HG03432 (cell line): ENCODE data around the gene ATP1A2.

Experiments
- ATAC-seq: cut with Tn5 transposase; IDR thresholded peaks from one replicate; pipeline ENCODE4 v1.9.1; 2021; ENCODE audit warnings: mild to moderate bottlenecking, moderate library complexity; ENCODE audit not compliant: unreplicated experiment

Gene ATP1A2

DNA sequence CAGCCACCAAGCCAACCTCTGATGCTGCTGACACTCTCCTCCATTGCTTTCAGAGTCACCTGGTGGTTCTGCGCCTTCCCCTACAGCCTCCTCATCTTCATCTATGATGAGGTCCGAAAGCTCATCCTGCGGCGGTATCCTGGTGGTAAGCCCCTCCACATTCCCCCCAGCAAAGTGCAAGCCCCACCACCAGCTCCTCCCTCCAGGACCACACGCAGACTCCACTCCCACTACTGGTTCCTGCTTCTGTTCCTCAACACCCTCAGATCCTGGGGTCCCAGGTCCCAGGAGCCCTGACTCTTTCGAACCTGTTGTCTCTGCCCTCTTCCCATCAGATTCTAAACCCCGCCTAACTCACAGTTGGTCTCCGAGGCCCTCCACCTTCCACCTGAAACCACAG is 24.3 kb downstream of the ATP1A2 start:
- ATAC-seq: no peak

DNA sequence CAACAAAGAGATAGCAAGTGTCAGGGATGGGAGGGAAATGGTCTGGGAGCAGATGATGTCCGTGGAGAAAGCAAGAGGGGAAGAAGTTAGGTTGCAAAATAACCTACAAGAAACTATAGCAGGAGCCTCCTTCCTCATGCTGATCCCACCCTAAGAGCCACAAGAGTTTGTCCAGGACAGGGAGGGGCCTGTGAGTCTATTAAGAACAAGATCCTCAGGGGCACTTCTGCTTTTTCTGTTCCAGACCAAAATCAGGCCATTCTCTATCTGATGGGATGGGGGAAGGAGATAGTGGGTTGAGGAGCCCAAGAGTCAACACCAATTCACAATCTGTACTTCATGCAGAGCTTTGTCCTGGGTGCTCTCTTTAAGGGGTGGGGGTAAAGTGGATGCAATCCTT is 28.1 kb downstream of the ATP1A2 start:
- no peak for ATAC-seq

DNA sequence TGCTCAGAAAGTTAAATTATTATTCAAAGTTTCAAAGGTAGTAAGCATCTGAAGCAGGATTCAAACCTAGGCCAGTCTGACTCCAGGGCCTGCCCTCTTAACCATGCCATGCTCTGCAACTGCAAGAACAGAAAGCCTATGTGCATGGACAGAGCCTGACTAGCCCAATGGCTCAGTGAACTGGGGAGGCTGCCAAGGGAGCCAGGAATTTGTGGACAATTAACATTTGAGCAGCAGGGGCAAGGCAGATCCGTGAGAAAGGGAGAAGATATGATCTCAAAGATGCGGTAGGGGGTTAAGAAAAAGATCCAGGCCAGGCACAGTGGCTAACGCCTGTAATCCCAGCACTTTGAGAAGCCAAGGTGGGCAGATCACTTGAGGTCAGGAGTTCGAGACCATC is 29.4 kb downstream of the ATP1A2 start:
- ATAC-seq: no peak

DNA sequence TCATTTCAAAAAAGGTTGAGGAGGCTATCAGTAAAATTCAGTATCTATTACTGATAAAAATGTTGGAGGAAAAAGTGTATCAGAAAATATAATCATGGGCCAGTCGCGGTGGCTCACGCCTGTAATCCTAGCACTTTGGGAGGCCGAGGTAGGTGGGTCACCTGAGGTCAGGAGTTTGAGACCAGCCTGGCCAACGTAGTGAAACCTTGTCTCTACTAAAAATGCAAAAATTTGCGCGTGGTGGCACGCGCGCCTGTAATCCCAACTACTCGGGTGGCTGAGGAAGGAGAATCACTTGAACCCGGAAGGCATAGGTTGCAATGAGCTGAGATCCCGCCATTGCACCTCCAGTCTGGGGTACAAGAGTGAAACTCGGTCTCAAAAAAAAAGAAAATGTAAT is 30.5 kb downstream of the ATP1A2 start:
- ATAC-seq: no peak

DNA sequence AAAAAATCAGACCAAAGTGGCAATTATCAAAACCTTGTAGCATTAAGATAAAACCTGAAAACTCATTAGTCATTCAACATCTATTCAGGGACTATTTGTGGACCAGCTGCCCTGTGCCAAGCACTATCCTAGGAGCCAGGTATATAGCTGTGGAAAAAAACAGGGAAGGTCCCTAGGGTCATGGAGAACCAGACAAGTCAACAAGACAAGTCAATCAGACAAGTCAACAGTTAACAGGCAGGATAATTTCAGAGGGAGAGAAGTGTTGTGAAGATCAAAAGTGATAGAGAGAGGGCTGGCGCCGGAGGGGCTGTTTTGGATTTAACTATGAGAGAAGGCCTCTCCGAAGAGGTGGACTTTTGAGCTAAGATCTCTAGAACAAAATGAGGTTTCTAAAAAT is 32.6 kb downstream of the ATP1A2 start:
- ATAC-seq: no peak

DNA sequence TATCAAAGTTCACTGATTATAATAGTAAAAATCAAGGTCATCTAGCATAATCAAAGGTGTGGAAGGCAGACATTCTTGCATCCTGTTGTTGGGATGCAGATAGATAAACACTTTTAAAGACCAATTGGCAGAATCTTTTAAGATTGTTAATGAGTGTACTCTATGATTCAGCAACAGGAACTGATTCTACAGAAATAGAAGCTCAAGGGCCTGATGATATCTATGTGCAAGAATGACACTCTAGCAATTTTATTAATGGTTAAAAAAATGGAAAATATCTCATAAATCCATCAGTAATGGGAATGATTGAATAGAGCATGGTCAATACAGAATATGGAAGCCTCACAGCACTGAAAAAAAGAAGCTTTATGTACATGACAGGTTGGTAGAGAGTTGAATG is 33.7 kb downstream of the ATP1A2 start:
- no peak for ATAC-seq

DNA sequence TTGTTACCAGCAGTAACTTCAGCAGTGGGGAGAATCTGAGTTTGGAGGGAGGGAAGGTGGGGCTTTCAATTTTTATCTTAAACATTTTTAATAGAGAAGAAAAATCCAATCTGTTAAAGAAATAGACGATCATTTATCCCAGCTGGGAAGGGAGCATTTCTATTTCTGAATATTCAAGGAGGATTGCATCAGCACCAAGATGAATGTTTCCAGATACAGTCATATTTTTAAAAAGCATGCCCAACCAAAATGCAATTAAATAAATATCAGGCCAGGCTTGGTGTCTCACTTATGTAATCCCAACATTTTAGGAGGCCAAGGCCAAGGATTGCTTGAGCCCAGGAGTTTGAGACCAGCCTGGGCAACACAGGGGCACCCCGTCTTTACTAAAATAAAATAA is 34.2 kb downstream of the ATP1A2 start:
- ATAC-seq: no peak

GRCh38 chr1:160151303-160151702 is 35.7 kb downstream of the ATP1A2 start, which contains the start of gene ATP1A4:
Gene ATP1A4, plus strand, starts transcription at chr1:160151603. Its CDS starts 438 bp downstream, at chr1:160152041.
- no peak for ATAC-seq

DNA sequence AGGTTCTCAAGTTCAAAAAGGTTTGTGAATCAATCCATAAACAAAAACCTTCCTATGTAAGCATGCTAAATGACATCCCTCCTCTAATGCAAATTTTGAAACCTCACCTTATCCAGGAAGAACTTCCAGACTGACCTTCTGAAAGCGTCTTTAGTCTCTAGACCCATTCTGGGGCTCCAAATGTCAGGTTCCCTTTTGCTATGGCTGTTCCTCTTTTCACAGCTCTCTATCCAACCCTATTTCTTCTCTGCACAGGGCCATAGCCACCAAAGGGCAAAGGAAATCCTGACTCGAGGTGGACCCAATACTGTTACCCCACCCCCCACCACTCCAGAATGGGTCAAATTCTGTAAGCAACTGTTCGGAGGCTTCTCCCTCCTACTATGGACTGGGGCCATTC is 39.2 kb downstream of the ATP1A2 start:
- ATAC-seq: no peak

- ATAC-seq: no peak
These were observed 40.8 kb downstream of the ATP1A2 start for GRCh38 chr1:160156361-160156760.

- no peak for ATAC-seq
These were observed 41.6 kb downstream of the ATP1A2 start for GRCh38 chr1:160157174-160157573.

DNA sequence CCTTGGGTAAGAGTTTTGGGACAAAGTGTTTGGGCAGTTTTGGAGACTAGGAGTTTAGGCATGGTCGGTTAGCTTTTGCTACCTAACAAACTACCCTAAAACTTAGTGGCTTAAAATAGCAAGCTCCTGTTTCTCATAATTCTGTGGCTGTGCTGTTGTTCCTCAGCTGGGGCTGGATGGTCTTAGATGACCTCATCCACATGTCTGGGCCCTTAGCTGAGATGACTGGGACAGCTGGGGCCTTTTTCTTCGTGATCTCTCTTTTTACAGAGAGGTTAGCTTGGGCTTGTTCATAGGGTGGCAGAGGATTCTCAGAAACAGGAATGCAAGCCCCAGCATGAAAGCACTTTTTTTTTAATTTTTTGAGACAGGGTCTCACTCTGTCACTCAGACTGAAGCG is 42.5 kb downstream of the ATP1A2 start:
- no peak for ATAC-seq

DNA sequence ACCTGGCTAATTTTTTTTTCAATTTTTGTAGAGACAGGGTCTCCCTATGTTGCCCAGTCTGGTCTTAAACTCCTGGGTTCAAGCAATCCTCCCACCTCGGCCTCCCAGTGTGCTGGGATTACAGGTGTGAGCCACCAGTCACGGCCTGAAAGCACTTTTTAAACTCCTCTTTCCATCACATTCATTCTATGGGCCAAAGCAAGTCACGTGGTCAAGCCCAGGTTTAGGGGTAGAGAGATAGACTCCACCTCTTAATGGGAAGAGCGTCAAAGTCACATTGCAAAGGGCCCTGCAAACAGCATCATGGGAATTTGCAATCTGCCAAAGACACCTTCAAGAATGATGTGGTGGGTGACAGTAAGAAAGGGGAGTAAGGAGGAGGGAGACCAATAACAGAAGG is 43.0 kb downstream of the ATP1A2 start:
- ATAC-seq: no peak

- ATAC-seq: no peak
These were observed 44.3 kb downstream of the ATP1A2 start for GRCh38 chr1:160159846-160160245.

DNA sequence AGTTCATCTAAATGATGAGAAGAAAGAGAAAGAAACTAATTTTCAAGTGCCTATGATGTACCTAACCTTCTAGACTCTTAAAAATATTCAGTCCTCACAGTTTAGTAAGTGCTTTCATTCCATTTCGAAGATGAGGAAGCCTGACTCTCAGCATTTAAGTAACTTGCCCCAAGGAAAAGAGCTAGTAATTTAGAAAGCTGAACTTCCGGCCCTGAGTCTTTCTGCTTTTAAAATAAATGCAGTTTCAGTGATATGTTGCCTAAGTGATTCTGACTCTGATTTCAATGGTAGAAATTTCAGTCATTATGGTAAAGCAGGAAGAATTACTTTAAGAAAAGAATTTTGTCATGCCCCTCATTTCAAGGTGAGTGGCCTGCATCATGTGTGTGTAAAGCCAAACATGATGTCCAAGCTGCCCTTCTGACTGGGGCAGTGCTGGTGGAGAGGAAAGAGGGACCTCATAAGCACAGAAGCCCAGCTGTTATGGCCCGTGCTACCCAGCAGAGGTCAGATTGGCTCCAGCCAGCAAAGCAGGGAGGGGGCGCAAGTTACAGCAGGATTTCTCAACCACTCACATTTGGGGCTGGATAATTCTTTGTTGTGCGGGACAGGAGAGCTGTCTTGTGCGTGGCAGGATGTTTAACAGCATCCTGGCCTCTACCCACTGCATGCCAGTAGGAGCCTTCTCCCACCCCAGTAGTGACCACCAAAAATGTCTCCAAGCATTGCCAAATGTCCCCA is 46.6 kb downstream of the ATP1A2 start:
- no peak for ATAC-seq

- no peak for ATAC-seq
These were observed 47.4 kb downstream of the ATP1A2 start for GRCh38 chr1:160162931-160163330.

DNA sequence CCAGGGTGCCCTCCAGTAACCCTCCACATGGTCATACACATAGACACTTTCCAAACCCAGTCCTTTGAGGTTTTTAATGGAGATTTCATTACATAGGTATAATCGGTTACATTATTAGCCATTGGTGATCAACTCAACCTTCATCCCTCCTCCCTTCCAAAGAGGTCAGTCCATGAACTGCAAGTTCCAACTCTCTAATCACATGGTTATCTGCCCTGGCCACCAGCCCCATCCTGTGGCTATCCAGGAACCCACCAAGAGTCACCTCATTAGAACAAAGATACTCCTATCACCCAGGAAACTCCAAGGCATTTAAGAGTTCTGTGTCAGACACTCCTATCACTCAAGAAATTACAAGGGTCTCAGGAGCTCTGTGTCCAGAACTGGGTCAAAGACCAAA is 48.1 kb downstream of the ATP1A2 start:
- no peak for ATAC-seq

GRCh38 chr1:160164121-160164520 is 48.6 kb downstream of the ATP1A2 start:
- ATAC-seq: no peak

DNA sequence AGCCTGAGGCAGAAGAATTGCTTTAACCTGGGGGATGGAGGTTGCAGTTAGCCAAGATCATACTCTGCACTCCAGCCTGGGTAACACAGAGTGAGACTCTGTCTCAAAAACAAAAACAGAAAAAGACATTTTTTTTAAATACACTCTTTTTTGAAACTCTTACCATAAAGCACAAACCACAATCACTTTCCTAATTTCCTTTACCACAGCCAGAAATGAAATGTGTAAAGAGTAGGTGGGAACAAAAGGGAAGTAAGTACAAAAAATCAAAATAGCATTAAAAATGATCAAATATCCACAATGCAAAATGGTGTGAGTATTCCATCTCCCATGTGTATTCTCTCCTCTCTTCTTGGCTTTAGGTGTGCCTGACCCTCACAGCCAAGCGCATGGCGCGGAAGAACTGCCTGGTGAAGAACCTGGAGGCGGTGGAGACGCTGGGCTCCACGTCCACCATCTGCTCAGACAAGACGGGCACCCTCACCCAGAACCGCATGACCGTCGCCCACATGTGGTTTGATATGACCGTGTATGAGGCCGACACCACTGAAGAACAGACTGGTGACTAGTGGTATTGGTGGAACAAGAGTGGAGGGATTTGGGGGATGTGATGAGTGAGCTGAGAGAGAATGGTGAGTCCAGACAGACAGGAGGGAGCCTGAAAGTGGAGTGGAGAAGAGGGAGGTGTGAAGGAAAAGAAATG is 50.8 kb downstream of the ATP1A2 start:
- ATAC-seq: no peak

DNA sequence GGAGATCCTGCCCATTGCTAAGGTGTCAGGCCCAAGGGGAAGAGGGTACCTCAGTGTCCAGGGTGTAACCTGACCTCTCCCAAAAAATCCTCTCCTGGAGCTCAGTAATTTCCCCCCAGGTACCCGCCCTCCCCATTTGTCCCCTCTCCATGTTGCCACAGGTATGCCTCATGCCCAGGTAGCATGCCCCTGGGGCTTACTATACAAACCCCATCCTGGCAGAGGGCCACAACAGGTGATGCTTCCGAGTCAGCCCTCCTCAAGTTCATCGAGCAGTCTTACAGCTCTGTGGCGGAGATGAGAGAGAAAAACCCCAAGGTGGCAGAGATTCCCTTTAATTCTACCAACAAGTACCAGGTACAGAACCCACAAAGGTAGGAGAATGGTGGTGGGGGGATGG is 51.5 kb downstream of the ATP1A2 start:
- ATAC-seq: no peak

DNA sequence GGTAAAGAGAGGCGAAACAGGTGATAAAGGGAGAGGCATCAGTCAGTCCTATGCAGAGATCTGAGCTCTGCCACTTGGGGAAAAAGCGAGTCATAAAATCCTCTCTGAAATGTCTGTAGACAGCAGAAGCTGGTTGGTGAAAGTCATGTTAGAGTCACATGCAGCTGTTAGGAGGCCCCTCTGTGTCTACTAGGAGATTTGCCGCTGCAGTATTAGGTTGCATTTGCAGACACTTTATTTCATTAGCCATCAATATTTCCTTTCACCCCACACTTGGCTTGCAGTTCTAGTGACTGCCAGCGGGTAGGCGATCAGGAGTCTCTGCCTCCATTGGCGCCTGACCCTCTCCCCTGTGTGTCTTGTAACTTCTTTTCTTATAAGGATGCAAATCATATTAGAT is 52.0 kb downstream of the ATP1A2 start:
- ATAC-seq: no peak

DNA sequence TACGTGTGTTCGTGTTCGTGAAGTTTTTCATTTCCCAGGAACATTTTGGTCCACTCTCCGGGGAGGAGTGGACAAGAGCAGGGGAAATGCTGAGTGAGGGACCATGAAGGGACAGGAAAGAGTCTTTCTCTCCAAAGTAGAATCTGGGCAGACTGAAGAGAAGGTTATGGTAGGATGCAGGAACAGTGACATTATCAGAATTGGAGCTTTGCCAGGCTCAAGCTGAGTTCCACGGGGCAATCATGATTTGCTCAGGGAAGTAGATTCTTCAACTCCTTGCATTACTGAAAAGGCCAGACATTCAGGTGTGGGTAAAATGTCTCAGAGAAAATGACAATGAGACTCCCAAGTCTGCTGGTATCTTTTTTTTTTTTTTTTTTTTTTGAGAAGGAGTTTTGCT is 52.5 kb downstream of the ATP1A2 start:
- no peak for ATAC-seq
